Measurements from ENCODE around the gene RNF148.

GRCh38 chr7:122727354-122727753 is 24.6 kb upstream of the RNF148 start:
- TF ChIP-seq EP300 (IDR thresholded peaks at IDR 0.05) (no peak), POLR2AphosphoS5 (IDR thresholded peaks at IDR 0.05) (no peak), POLR2A (IDR thresholded peaks at IDR 0.05; ENCODE audit: low read depth) (no peak), CTCF (IDR thresholded peaks at IDR 0.05) (no peak)
